Right kidney (tissue), 9 donors: Measurements from ENCODE around the gene HOMER3.

Experiments
- DNase-seq: peaks from one replicate; pipeline ENCODE4 v3.0.0-alpha.2; 2016
- long read RNA-seq, 8 donors: transcript quantifications; one replicate each; lab custom pipeline, GENCODE V29; 2026

The HOMER3 gene
- long read RNA-seq, donor 1, transcript HOMER3-202 (10 exons, 1,557 nt), result major isoform, 23 of 40 reads
- long read RNA-seq, donor 1, partial matches to known transcripts, result 11 of 40 reads
- long read RNA-seq, donor 1, other reads (novel, unspliced or antisense), result 6 of 40 reads
- long read RNA-seq, donor 2, transcript HOMER3-202 (10 exons, 1,557 nt), result major isoform, 17 of 19 reads
- long read RNA-seq, donor 2, partial matches to known transcripts, result 0 of 19 reads
- long read RNA-seq, donor 2, other reads (novel, unspliced or antisense), result 0 of 19 reads
- long read RNA-seq, donor 3, partial matches to known transcripts, result 0 of 6 reads
- long read RNA-seq, donor 3, other reads (novel, unspliced or antisense), result 0 of 6 reads
- long read RNA-seq, donor 4, transcript HOMER3-202 (10 exons, 1,557 nt), result major isoform, 13 of 17 reads
- long read RNA-seq, donor 4, partial matches to known transcripts, result 0 of 17 reads
- long read RNA-seq, donor 4, other reads (novel, unspliced or antisense), result 0 of 17 reads
- long read RNA-seq, donor 5, transcript HOMER3-202 (10 exons, 1,557 nt), result major isoform, 28 of 42 reads
- long read RNA-seq, donor 5, partial matches to known transcripts, result 0 of 42 reads
- long read RNA-seq, donor 5, other reads (novel, unspliced or antisense), result 10 of 42 reads
- long read RNA-seq, donor 6, transcript HOMER3-202 (10 exons, 1,557 nt), result major isoform, 13 of 28 reads
- long read RNA-seq, donor 6, partial matches to known transcripts, result 7 of 28 reads
- long read RNA-seq, donor 6, other reads (novel, unspliced or antisense), result 5 of 28 reads
- long read RNA-seq, donor 7, result 0 reads
- long read RNA-seq, donor 8, transcript HOMER3-202 (10 exons, 1,557 nt), result major isoform, 23 of 33 reads
- long read RNA-seq, donor 8, transcript HOMER3-204 (9 exons, 1,979 nt), result minor isoform, 5 of 33 reads
- long read RNA-seq, donor 8, partial matches to known transcripts, result 5 of 33 reads
- long read RNA-seq, donor 8, other reads (novel, unspliced or antisense), result 0 of 33 reads

GRCh38 chr19:18940769-18941627, at the start of gene HOMER3:
TSS of gene HOMER3 (minus strand) at chr19:18941217. CDS start at chr19:18938982, 2,235 bp downstream.
- peak; percentile 67 for DNase-seq

- no peak for DNase-seq
Observed at GRCh38 chr19:18990128-18990708, 49.2 kb upstream of the HOMER3 start.

GRCh38 chr19:18989316-18989715, 48.3 kb upstream of the HOMER3 start:
- no peak for DNase-seq

GRCh38 chr19:18987456-18987855, 46.4 kb upstream of the HOMER3 start:
- DNase-seq, result no peak

- DNase-seq, result no peak
Observed at GRCh38 chr19:18985257-18985656, 44.2 kb upstream of the HOMER3 start.

GRCh38 chr19:18984251-18984650, 43.2 kb upstream of the HOMER3 start:
- DNase-seq, result no peak

GRCh38 chr19:18982669-18983068, 41.7 kb upstream of the HOMER3 start:
- DNase-seq, result no peak

- DNase-seq, result no peak
Observed at GRCh38 chr19:18980432-18981020, 39.5 kb upstream of the HOMER3 start.

GRCh38 chr19:18978616-18979015, 37.6 kb upstream of the HOMER3 start:
- DNase-seq, result no peak

GRCh38 chr19:18975869-18976268, 34.9 kb upstream of the HOMER3 start:
- DNase-seq, result no peak

GRCh38 chr19:18975011-18975410, 34.0 kb upstream of the HOMER3 start:
- no peak for DNase-seq

- no peak for DNase-seq
Observed at GRCh38 chr19:18972851-18973250, 31.8 kb upstream of the HOMER3 start.

GRCh38 chr19:18972301-18972811, 31.3 kb upstream of the HOMER3 start:
- no peak for DNase-seq

- DNase-seq, result no peak
Observed at GRCh38 chr19:18969931-18970659, 29.1 kb upstream of the HOMER3 start.

- DNase-seq, result peak; percentile 57
Observed at GRCh38 chr19:18967358-18968146, 26.5 kb upstream of the HOMER3 start.

GRCh38 chr19:18966307-18966706, 25.3 kb upstream of the HOMER3 start:
- DNase-seq, result no peak

GRCh38 chr19:18964121-18964520, 23.1 kb upstream of the HOMER3 start:
- DNase-seq, result no peak

- no peak for DNase-seq
Observed at GRCh38 chr19:18961767-18962620, 21.0 kb upstream of the HOMER3 start.
